IMR-90 (cell line): Measurements from ENCODE around the gene IL16. TPM values are rescaled to one million over a fixed set of nuclear protein-coding genes. Genes with fewer than 3 reads are reported as not detected.

Experiments used
- ATAC-seq: fragments of 200-7000 bp; cut with Tn5 transposase; 2 replicates; pipeline ENCODE4 v1.9.1; 2020; ENCODE audit warnings: low read depth, mild to moderate bottlenecking, moderate library complexity
- BruUV-seq: library from RNA; stranded (reverse); fragments of 400-500 nt; replicated peaks from 2 replicates; lab custom pipeline; 2021; lab: Mats Ljungman, UMichigan
- CTCF ChIA-PET: fragments of 300-600 bp; formaldehyde crosslinking; extraction: SDS; loops from one replicate; lab custom pipeline; 2021; ENCODE audit warnings: antibody characterized with exemption; lab: Yijun Ruan, JAX
- POLR2A ChIA-PET: fragments of 300-600 bp; sonication (Branson Sonifier 250); formaldehyde crosslinking; loops from one replicate; lab custom pipeline; 2022; ENCODE audit warnings: antibody characterized with exemption; ENCODE audit not compliant: unreplicated experiment; lab: Charles Lee
- DNase-seq: peaks from one replicate; pipeline ENCODE4 v3.0.0; 2013
- H2AFZ ChIP-seq: replicated peaks from 2 replicates; pipeline ENCODE3; 2013; ENCODE audit warnings: low read length, mild to moderate bottlenecking; ENCODE audit not compliant: poor library complexity
- H2AK5ac ChIP-seq: 2 replicates; pipeline ENCODE4 v1.6.1; 2013; ENCODE audit warnings: low read depth, low read length, inconsistent platforms
- H2AK9ac ChIP-seq: replicated peaks from 2 replicates; pipeline ENCODE3; 2013; ENCODE audit warnings: mild to moderate bottlenecking, low read depth, low read length, moderate library complexity; ENCODE audit not compliant: poor library complexity
- H2BK120ac ChIP-seq: 2 replicates; pipeline ENCODE4 v1.6.1; 2013; ENCODE audit warnings: low read depth, low read length, inconsistent platforms
- H2BK15ac ChIP-seq: 3 replicates; pipeline ENCODE4 v1.6.1; 2013; ENCODE audit warnings: low read depth, low read length, inconsistent platforms
- H2BK20ac ChIP-seq: 2 replicates; pipeline ENCODE4 v1.6.1; 2013; ENCODE audit warnings: low read depth, mild to moderate bottlenecking, inconsistent platforms, low read length, moderate library complexity
- H2BK5ac ChIP-seq: 2 replicates; pipeline ENCODE4 v1.6.1; 2013; ENCODE audit warnings: mild to moderate bottlenecking, low read depth, low read length, inconsistent platforms; ENCODE audit not compliant: poor library complexity, severe bottlenecking
- H3K14ac ChIP-seq: replicated peaks from 2 replicates; pipeline ENCODE4 v1.6.1; 2013; ENCODE audit warnings: low read depth, low read length, inconsistent platforms
- H3K18ac ChIP-seq: 2 replicates; pipeline ENCODE4 v1.6.1; 2013; ENCODE audit warnings: low read depth, low read length, control low read depth
- H3K23ac ChIP-seq: 2 replicates; pipeline ENCODE4 v1.6.1; 2013; ENCODE audit warnings: low read depth, low read length, inconsistent platforms
- H3K27ac ChIP-seq: 2 replicates; pipeline ENCODE4 v1.5.1; 2013; ENCODE audit warnings: mild to moderate bottlenecking, control low read depth, low read length; ENCODE audit not compliant: insufficient read depth
- H3K27me3 ChIP-seq: 2 replicates; pipeline ENCODE4 v1.6.1; 2013; ENCODE audit warnings: low read length; ENCODE audit not compliant: control insufficient read depth, insufficient read depth
- H3K36me3 ChIP-seq: 2 replicates; pipeline ENCODE4 v1.6.1; 2013; ENCODE audit warnings: low read length, mixed read lengths; ENCODE audit not compliant: control insufficient read depth, insufficient read depth
- H3K4ac ChIP-seq: 2 replicates; pipeline ENCODE4 v1.6.1; 2013; ENCODE audit warnings: low read depth, low read length, inconsistent platforms
- H3K4me1 ChIP-seq: 2 replicates; pipeline ENCODE4 v1.6.1; 2013; ENCODE audit warnings: low read length, mixed read lengths; ENCODE audit not compliant: control insufficient read depth, insufficient read depth
- H3K4me2 ChIP-seq: 2 replicates; pipeline ENCODE4 v1.6.1; 2013; ENCODE audit warnings: low read depth, mild to moderate bottlenecking, control low read depth, low read length, moderate library complexity
- H3K4me3 ChIP-seq: 2 replicates; pipeline ENCODE4 v1.5.1; 2013; ENCODE audit warnings: low read depth, mild to moderate bottlenecking, control low read depth, low read length, moderate library complexity; ENCODE audit not compliant: insufficient read depth
- H3K56ac ChIP-seq: 2 replicates; pipeline ENCODE4 v1.6.1; 2013; ENCODE audit warnings: low read length, inconsistent platforms; ENCODE audit not compliant: insufficient read depth; ENCODE audit errors: extremely low read depth
- H3K79me1 ChIP-seq, 2 experiments: 2 replicates each; pipeline ENCODE4 v1.6.1; 2013; ENCODE audit warnings: low read length in 2 of 2, inconsistent platforms in 1 of 2, low read depth in 1 of 2
- H3K9ac ChIP-seq: 2 replicates; pipeline ENCODE4 v1.6.1; 2013; ENCODE audit warnings: low read depth, low read length, control low read depth
- H3K9me1 ChIP-seq: 2 replicates; pipeline ENCODE4 v1.6.1; 2013; ENCODE audit warnings: low read length, inconsistent platforms; ENCODE audit not compliant: insufficient read depth
- H3K9me3 ChIP-seq: 2 replicates; pipeline ENCODE4 v1.6.1; 2013; ENCODE audit warnings: low read length; ENCODE audit not compliant: control insufficient read depth, insufficient read depth
- H4K20me1 ChIP-seq: 2 replicates; pipeline ENCODE4 v1.6.1; 2013; ENCODE audit warnings: low read length, inconsistent platforms; ENCODE audit not compliant: insufficient read depth
- H4K5ac ChIP-seq: 2 replicates; pipeline ENCODE4 v1.6.1; 2013; ENCODE audit warnings: mild to moderate bottlenecking, low read depth, low read length, control low read depth
- H4K8ac ChIP-seq, 2 experiments: 2 replicates each; pipeline ENCODE4 v1.6.1; 2013; ENCODE audit warnings: low read depth in 2 of 2, low read length in 2 of 2, control low read depth in 1 of 2, inconsistent platforms in 1 of 2
- H4K91ac ChIP-seq: 2 replicates; pipeline ENCODE4 v1.6.1; 2013; ENCODE audit warnings: low read depth, low read length, inconsistent platforms; ENCODE audit not compliant: insufficient read depth
- CHD1 ChIP-seq: IDR thresholded peaks from 2 replicates; pipeline ENCODE4 v1.6.1; 2012; ENCODE audit warnings: low read depth, low read length, improper control_type of control experiment
- FOS ChIP-seq: fragments of 150-350 bp; IDR thresholded peaks from 2 replicates; pipeline ENCODE4 v1.6.1; 2016; ENCODE audit warnings: low read depth, low read length
- MAFK ChIP-seq: IDR thresholded peaks from 2 replicates; pipeline ENCODE4 v1.6.1; 2012; ENCODE audit warnings: low read depth, low read length, improper control_type of control experiment
- MAZ ChIP-seq: IDR thresholded peaks from 2 replicates; pipeline ENCODE4 v1.6.1; 2012; ENCODE audit warnings: low read depth, mild to moderate bottlenecking, low read length, improper control_type of control experiment, moderate library complexity, borderline replicate concordance
- NFE2L2 ChIP-seq: fragments of 150-350 bp; IDR thresholded peaks from 2 replicates; pipeline ENCODE4 v1.6.1; 2016; ENCODE audit warnings: low read depth, mild to moderate bottlenecking, low read length
- POLR2A ChIP-seq: IDR thresholded peaks from 2 replicates; pipeline ENCODE4 v1.6.1; 2012; ENCODE audit warnings: mild to moderate bottlenecking, low read depth, low read length
- RAD21 ChIP-seq: IDR thresholded peaks from 2 replicates; pipeline ENCODE4 v1.6.1; 2012; ENCODE audit warnings: low read length, improper control_type of control experiment
- RCOR1 ChIP-seq: IDR thresholded peaks from 2 replicates; pipeline ENCODE4 v1.6.1; 2012; ENCODE audit warnings: mild to moderate bottlenecking, low read length, improper control_type of control experiment; ENCODE audit not compliant: insufficient replicate concordance
- RFX5 ChIP-seq: IDR thresholded peaks from 2 replicates; pipeline ENCODE4 v1.8.0; 2012; ENCODE audit warnings: low read depth, mild to moderate bottlenecking, low read length, moderate library complexity
- SMC3 ChIP-seq: fragments of 150-350 bp; IDR thresholded peaks from 2 replicates; pipeline ENCODE4 v1.6.1; 2016; ENCODE audit warnings: low read depth, mild to moderate bottlenecking, antibody characterized with exemption, low read length, moderate library complexity
- WGBS, 2 experiments: methylation state at CpG; one replicate each; pipeline versions ENCODE4 v1.1.5 to v1.1.7; 2013; ENCODE audit warnings: missing lambda C conversion rate in 2 of 2; ENCODE audit not compliant: insufficient read length in 1 of 2; ENCODE audit errors: extremely low coverage in 2 of 2; 5-methylcytosine and 5-hydroxymethylcytosine counted together
- dilution Hi-C: fragments of 300-500 bp; cut with HindIII; formaldehyde crosslinking; loops from one replicate; pipeline ENCODE4 v1.14.3; 2018; ENCODE audit warnings: low sequenced_read_pairs; ENCODE audit not compliant: unreplicated experiment
- in situ Hi-C: fragments of 300-500 bp; cut with MboI; formaldehyde crosslinking; loops from 3 replicates; pipeline ENCODE4 v1.14.3; 2019; ENCODE audit warnings: low sequenced_read_pairs, inconsistent platforms, mixed read lengths
- intact Hi-C: fragments of 100-400 bp; cut with micrococcal nuclease; formaldehyde crosslinking; loops from 2 replicates; pipeline ENCODE4 v1.10.0; 2022
- polyA plus RNA-seq, 3 experiments: library from polyadenylated mRNA; depleted of rRNA; stranded (reverse); fragments of >200 nt; gene quantifications; 2 replicates each; pipeline ENCODE4 v1.2.3, GENCODE V29; 2012; ENCODE audit warnings: low replicate concordance in 1 of 3
- total RNA-seq: library from RNA; depleted of rRNA; stranded (reverse); fragments of >200 nt; gene quantifications from 2 replicates; pipeline ENCODE4 v1.2.3, GENCODE V29; 2012
- TF ChIP-seq, protein P1 (sequence below): conservative IDR thresholded peaks from 2 replicates; pipeline ENCODE4 v1.5.1; 2012; ENCODE audit warnings: mild to moderate bottlenecking, low read depth, low read length, improper control_type of control experiment
- TF ChIP-seq, protein P2 (sequence below): fragments of 150-350 bp; IDR thresholded peaks from 2 replicates; pipeline ENCODE4 v1.6.1; 2017; ENCODE audit warnings: mild to moderate bottlenecking, antibody characterized with exemption, low read length, low read depth
- TF ChIP-seq, protein P3 (sequence below): fragments of 150-350 bp; IDR thresholded peaks from 2 replicates; pipeline ENCODE4 v1.6.1; 2016; ENCODE audit warnings: low read depth, mild to moderate bottlenecking, low read length, moderate library complexity, borderline replicate concordance

Gene IL16
- total and polyA plus RNA-seq, 2 of the 4 experiments (the other 2 are of a cell fraction), result 0.18 to 0.27 TPM

DNA sequence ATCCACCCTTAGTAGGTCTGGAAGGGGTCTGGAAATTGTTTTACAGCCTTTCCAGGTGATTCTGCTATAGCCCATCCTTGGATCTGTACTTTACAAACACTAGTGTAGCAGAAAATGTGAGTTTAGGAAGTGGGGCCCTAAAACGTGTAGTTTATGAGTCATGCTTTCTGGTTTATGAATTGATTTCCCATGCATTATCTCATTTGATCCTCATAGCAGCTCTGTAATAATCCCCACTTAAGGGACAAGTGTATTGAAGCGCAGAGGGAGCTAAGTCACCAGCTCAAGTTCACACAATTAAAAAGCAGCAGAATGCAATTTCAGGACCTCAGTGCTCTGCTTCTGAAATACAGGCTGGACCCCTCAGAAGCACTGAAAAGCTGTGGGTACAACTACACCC lies 149.9 kb downstream of the IL16 start:
- H3K23ac ChIP-seq, result no peak overlapping the region

More for the DNA sequence above, 149.9 kb downstream of the IL16 start:
- H3K27ac ChIP-seq, result no peak overlapping the region
- H3K4ac ChIP-seq, result no peak overlapping the region
- H4K5ac ChIP-seq, result no peak overlapping the region
- no peak overlapping the region for H3K4me2 ChIP-seq
- H2BK20ac ChIP-seq, result no peak overlapping the region
- H3K79me1 ChIP-seq, result no peaks in the 10 kb centered on the region
- H2BK15ac ChIP-seq, result no peak overlapping the region
- POLR2A ChIA-PET, result no interaction called here
- no peak overlapping the region for H3K9ac ChIP-seq
- no peak overlapping the region for H2BK5ac ChIP-seq
- no peak overlapping the region for H4K91ac ChIP-seq
- intact Hi-C loops (no loop called here), in situ Hi-C loops (loop anchor here (10.0 kb wide), 1 partner anchor 48 kb away; no protein-coding TSS in a partner anchor), dilution Hi-C loops (no loop called here)
- no peak overlapping the region for H3K18ac ChIP-seq
- H3K56ac ChIP-seq, result no peak overlapping the region
- H2AK9ac ChIP-seq, result no peak overlapping the region
- no peaks in the 10 kb centered on the region; the same call in none of the 2 replicates for H3K27me3 ChIP-seq
- H4K20me1 ChIP-seq, result no peaks in the 10 kb centered on the region
- no peak overlapping the region for H2AFZ ChIP-seq
- H3K9me3 ChIP-seq, result no peaks in the 10 kb centered on the region
- no peak for DNase-seq
- no peaks in the 10 kb centered on the region for H3K4me1 ChIP-seq
- CTCF ChIA-PET, result no interaction called here
- BruUV-seq, result no TSS peak
- no peak for TF ChIP-seq RCOR1
- no peak for TF ChIP-seq RAD21
- TF ChIP-seq RFX5, result no peak
- TF ChIP-seq, protein P1, sequence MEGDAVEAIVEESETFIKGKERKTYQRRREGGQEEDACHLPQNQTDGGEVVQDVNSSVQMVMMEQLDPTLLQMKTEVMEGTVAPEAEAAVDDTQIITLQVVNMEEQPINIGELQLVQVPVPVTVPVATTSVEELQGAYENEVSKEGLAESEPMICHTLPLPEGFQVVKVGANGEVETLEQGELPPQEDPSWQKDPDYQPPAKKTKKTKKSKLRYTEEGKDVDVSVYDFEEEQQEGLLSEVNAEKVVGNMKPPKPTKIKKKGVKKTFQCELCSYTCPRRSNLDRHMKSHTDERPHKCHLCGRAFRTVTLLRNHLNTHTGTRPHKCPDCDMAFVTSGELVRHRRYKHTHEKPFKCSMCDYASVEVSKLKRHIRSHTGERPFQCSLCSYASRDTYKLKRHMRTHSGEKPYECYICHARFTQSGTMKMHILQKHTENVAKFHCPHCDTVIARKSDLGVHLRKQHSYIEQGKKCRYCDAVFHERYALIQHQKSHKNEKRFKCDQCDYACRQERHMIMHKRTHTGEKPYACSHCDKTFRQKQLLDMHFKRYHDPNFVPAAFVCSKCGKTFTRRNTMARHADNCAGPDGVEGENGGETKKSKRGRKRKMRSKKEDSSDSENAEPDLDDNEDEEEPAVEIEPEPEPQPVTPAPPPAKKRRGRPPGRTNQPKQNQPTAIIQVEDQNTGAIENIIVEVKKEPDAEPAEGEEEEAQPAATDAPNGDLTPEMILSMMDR, result no peak
- TF ChIP-seq SMC3, result no peak
- TF ChIP-seq CHD1, result no peak
- TF ChIP-seq FOS, result no peak
- no peak for TF ChIP-seq MAFK
- TF ChIP-seq NFE2L2, result no peak
- no peak for TF ChIP-seq POLR2A
- TF ChIP-seq, protein P2, sequence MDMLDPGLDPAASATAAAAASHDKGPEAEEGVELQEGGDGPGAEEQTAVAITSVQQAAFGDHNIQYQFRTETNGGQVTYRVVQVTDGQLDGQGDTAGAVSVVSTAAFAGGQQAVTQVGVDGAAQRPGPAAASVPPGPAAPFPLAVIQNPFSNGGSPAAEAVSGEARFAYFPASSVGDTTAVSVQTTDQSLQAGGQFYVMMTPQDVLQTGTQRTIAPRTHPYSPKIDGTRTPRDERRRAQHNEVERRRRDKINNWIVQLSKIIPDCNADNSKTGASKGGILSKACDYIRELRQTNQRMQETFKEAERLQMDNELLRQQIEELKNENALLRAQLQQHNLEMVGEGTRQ, result no peak
- no peak for TF ChIP-seq MAZ
- TF ChIP-seq, protein P3, sequence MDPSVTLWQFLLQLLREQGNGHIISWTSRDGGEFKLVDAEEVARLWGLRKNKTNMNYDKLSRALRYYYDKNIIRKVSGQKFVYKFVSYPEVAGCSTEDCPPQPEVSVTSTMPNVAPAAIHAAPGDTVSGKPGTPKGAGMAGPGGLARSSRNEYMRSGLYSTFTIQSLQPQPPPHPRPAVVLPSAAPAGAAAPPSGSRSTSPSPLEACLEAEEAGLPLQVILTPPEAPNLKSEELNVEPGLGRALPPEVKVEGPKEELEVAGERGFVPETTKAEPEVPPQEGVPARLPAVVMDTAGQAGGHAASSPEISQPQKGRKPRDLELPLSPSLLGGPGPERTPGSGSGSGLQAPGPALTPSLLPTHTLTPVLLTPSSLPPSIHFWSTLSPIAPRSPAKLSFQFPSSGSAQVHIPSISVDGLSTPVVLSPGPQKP, result no peak
- no peak overlapping the region for H4K8ac ChIP-seq
- ATAC-seq, result peak; percentile 21; the same call in 1 of the 2 replicates
- no peak overlapping the region for H3K14ac ChIP-seq
- no peaks in the 10 kb centered on the region for H3K36me3 ChIP-seq
- whole genome bisulfite sequencing, 2 experiments, result no CpG with 5 or more reads among the region's 2 CpGs
- no peaks in the 10 kb centered on the region for H3K9me1 ChIP-seq
- H2AK5ac ChIP-seq, result no peak overlapping the region
- H2BK120ac ChIP-seq, result no peak overlapping the region
- no peak overlapping the region for H3K4me3 ChIP-seq
